Testis (tissue), 2 donors: ENCODE results near the gene PCF11.

ENCODE experiments used
- POLR2A ChIP-seq: fragments of 450-650 bp; IDR thresholded peaks from one replicate; pipeline ENCODE4 v1.6.1; 2017; ENCODE audit warnings: antibody characterized with exemption, mild to moderate bottlenecking, moderate library complexity
- TF ChIP-seq, protein P1 (sequence below), 3 experiments: fragments of 450-650 bp in 2 of 3; fragments of 200-600 bp in 1 of 3; sonication (generic) in 1 of 3; IDR thresholded peaks; one replicate each; pipeline ENCODE4 v1.5.1; 2016 to 2019; ENCODE audit warnings: antibody characterized with exemption in 3 of 3, mild to moderate bottlenecking in 2 of 3, moderate library complexity in 1 of 3

DNA sequence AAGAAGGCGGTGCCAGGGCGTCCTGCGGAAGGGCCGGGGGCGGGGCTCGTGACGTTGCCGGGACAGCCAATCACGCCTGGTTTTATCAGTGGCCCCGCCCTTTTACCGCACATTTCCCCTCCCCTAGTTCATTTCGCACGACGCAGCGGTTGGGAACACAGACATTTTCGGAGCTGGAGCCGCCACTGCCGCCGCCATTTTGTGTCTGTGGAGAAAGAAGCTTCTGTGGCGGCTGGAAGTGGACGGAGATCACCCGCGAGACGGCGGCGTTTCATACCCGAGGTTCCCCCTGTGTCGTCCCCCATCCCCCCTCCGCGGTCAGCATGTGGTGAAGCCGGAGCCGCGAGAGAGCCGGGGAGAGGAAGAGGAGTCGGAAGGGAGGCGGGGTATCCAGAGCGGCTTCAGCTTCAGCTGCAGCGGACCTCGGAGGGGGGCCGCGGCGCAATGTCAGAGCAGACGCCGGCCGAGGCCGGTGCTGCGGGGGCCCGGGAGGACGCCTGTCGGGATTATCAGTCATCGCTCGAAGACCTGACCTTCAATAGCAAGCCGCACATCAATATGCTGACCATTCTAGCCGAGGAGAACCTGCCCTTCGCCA is at the start of gene PCF11:
- TF ChIP-seq, protein P1, sequence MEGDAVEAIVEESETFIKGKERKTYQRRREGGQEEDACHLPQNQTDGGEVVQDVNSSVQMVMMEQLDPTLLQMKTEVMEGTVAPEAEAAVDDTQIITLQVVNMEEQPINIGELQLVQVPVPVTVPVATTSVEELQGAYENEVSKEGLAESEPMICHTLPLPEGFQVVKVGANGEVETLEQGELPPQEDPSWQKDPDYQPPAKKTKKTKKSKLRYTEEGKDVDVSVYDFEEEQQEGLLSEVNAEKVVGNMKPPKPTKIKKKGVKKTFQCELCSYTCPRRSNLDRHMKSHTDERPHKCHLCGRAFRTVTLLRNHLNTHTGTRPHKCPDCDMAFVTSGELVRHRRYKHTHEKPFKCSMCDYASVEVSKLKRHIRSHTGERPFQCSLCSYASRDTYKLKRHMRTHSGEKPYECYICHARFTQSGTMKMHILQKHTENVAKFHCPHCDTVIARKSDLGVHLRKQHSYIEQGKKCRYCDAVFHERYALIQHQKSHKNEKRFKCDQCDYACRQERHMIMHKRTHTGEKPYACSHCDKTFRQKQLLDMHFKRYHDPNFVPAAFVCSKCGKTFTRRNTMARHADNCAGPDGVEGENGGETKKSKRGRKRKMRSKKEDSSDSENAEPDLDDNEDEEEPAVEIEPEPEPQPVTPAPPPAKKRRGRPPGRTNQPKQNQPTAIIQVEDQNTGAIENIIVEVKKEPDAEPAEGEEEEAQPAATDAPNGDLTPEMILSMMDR (IDR thresholded peaks at IDR 0.05) = peak in 1 of 3 experiments; percentile 15
- TF ChIP-seq POLR2A = peak; percentile 100
